SW 1271 (cell line): ENCODE measurements around the gene PEAK1.
"Not testable (repeated sequence)": the region's sequence is repeated elsewhere in the genome, so short reads cannot be mapped to it uniquely, and the experiment has no call there.

ENCODE experiments used
- DNase-seq, 2 experiments: peaks; one replicate each; lab custom pipeline; 2025; lab: John Stamatoyannopoulos, UW

PEAK1 gene

DNA sequence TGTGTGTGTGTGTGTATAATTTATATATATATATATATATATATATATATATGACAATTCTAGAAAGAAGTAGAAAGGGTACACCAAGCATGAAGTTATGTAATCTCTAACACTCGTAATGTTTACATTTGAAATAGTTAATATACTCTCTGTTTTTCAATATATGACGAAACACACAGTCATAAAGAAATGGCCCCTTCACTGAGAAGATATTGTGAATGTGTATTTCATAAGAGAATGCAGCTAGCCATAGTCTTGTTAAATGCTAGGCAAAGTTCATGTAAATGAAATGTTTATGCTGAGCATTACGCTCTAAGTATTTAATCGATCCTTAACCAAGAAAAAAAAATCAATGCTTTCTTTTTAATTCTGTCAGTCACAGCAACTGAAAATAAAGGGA, 194.3 kb downstream of the PEAK1 start:
- no peak for DNase-seq

DNA sequence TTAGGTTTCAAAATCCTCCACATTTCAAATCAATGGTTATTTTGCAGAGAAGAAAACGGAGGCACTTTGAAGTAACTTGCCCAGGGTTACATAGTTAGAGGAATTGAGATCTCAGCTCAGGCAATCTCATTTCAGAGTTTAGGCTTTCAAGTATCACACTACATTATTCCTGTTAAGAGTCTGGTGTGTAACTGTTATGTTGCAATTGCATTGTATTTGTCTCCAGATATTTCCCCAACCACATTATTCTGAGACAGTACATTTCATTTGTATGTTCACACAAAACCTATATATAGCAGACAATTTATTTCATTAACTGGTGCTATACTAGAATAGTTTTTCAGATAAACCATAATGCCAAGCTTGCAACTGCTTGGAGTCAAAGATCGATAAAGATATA, 194.8 kb downstream of the PEAK1 start:
- DNase-seq = no peak

DNA sequence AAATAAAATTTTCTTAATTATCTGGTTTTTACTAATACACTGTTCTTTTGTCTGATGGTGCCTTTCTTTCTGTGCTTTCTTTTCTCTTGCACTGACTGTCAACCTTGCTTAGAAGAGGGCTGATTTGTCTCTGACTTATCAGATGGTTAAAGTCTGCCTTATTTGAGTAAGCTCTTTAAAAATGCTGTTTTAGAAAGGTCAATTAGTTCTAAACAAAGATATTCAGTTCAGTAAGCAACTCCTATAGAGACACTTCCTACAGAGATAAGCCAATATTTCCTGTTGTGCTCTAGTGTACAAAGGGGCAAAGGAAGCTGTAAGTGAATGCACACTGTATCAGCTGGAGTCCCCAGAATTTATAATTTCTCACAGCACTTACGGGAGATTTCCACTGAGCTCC, 195.6 kb downstream of the PEAK1 start:
- DNase-seq = no peak

DNA sequence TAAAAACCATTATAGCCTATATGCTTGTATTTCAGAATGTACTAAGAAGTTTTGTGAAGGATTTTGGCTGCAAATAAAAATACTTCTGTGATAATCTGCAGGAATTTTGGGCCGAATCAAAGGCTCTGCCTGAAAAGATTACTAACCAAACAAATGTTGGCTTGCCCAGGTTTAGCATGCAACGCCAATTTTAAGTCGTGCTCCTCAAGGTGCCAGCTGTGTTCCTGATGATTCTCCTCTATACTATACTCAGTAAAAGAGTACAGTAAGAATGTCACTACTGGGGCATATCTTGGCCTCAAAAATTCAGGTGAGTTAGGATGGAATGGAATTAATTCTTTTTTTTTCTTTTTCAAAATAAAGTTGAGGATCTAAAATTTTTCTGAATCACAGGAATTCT, 198.2 kb downstream of the PEAK1 start:
- no peak for DNase-seq

DNA sequence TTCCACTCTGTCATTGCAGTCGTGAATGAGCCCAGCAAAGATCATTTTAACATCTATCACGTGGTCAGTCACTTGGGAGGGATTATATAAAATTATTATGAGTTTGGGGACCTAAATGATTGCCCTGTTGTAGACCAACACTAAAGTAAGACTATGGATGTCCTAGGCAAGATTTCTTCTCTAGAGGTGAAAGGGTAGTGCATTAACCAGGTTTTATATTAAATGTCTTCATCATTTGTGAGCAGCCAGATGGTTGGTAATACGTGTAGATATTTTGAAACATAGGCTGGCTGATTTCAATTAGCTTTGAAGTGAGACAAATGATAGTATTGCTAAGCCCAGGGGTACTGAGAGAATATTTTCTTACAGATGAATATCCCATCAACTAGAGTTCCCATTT, 198.7 kb downstream of the PEAK1 start:
- no peak for DNase-seq

DNA sequence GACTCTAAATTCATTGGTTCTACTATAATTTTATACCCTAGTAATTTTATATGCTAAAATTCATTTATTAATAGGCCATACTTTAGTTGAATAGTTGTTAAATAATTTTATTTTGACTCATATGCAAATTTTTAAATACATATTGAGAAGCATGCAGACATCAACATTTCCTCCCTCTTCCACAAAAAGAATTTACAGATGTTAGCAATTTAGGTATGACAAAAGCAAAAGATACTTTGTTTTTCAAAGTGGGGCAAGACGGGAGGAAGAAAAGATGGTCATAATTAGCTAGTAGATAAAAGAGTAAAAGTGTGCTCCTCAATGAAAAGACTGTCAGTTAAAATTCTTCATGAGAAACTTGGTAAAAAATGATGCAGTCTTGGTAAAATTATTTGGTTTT, 200.1 kb downstream of the PEAK1 start:
- no peak for DNase-seq

DNA sequence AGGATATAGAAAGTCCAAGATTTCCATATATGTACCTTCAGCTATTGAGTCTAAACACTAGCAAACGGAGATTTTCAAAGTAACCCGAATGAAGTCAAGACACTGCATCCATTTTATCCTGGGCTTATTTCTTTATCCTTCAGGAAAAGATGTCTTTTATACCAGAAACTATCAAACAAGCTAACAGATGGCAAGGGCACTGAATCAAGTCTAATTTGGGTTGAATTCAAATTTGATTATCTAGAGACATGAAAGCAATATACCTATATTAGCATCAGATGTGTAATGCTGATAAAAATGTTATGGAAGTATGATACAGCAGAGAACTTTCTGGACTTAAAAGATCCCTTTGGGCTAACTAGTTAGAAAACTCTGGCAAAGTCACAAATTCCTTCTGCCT, 210.7 kb downstream of the PEAK1 start:
- no peak for DNase-seq

DNA sequence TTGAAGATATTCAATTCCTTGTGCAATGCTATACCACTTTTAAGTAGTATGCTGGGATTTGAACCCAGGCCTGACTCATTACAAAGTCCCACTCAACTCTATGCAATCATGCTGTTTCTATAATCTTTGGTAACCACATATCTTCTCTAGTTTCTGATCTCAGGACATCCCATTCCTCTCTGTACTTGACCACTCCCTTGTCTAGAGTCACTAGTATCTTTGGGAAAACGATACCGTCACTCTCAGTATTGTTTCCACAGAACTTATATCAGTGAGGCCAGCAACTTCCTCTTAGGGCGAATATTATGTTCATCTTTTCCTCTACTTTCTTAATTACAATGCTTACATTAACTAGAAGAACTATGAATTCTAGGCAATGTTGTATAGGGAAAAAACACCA, 211.7 kb downstream of the PEAK1 start:
- no peak for DNase-seq

DNA sequence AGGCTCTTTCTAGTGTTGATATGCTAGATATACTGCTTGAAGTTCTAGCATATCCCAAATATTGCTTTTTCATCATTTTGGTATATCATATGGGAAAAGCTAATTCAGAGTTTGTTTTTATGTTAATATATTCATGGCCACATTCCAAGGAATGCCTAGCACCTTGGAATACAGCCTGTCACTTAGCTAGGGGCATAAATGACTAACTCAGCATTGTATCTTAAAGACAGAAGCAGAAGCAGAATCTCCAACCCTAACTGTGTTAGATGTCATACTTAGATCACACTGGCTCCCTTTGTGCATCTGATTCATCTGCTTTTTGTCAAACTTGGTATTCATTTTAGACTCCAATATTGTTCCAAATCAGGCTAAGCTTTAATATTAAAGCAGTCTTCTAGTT, 218.2 kb downstream of the PEAK1 start:
- DNase-seq = no peak

DNA sequence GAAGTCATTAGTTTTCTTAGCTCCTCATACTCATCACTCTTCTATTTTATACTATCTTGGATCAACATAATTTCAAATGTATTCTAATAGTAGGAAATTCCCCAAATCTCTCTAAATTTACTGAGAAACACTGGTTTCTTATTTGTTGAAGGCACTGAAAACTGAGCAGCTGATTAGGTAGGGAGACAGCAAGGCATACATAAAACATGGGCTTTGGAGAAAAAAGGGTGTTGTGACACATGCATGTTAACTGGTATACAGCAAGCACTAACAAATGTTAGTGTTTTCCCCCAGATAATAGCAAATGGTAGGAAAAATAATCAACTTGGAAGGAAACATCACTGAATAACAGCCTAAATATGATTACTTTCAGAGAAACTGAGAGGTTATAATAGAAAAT, 223.5 kb downstream of the PEAK1 start:
- no peak for DNase-seq

DNA sequence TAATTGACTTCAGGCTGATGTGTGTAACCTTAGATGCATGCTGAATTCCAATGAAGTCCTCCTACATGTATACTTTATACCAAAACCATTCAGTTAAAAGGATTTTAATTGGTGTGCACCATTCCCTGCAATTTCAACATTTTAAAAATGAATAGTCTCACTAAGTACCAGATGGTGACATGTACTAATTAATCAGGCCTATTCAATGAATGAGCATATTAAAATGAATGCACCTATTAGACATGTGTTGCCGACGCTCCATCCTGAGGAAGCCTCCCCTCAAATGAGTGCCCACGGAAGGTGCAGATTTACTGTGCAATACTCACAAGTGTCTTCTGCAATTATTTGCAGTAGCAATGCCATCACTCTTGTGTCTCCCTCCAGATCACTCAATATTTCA, 224.3 kb downstream of the PEAK1 start:
- DNase-seq = no peak

DNA sequence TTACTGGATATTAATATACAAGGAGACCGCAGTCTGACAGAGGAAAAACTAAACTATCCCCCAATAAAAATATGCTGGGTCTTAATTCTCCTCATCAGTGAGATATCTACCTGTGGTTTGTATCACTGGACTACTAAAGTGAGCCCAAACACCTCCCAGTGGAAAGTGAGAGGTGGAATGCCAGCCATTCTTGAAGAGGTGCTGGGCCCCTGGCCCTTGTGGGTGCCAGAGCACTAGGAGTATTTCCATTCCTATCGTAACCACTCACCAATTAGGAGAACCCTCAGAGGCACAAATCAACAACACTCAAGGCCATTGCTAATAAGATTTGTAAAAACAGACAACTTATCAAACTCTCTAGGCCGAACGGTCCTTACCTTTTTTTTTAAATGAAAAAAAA, 227.5 kb downstream of the PEAK1 start:
- DNase-seq = no peak

DNA sequence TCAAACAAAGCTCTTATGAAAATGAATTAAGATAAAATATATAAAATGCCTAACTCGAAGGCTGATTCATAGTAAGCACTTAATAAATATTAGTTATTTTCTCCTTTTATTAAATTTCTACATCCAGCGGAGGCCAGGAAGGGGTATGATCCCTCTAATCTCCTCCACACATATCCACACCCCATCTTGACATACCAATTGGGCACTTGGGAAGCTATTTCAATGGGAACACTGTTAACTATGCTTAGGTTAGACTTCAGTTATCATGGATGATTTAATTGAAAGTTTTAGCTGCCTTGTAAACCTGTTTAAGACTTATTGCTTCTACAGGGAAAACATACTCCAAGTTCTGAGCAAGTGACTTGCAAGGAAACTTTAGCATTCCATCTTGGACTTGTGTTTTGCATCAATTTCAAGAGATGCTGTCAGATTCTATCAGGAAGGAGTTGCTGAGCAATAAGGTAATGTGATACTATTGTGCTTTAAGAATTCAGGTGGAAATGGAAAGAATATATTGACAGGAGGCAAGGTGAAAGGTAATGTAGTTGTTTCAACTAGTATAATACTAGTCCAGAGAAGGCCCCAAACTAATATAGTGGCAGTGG, 228.6 kb downstream of the PEAK1 start:
- DNase-seq = no peak

DNA sequence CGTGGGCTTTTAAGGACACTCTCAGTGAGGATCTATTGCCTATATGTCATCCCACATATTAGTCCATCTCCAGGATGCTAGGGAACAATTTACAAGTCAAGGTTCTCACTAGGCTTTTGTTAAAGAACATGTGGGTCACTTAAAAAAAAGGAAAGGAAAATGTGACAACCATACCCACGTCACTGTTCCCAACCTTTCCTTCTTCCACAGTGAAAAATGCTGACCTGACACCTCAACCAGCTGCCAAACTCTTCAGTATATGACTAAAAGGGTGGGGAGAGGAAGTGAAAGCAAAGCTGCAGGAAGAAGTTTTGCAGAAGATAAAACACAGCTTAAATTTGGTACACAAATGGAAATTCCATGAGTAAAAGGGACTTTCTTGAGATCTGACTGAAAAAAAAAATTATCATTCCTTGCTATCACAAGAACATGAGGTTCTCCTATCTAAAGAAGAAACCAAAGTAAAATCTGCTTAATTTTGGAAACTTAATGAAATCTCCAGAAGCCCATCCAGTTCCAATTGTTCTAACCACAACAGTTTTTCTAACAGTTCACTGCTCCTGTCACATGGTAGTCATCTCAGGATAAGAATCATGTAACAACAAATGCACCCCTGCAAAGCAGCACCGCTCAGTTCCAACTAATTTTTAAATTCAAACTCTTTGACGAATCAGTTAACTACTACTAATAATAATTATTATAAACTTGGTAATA, 232.0 kb downstream of the PEAK1 start:
- no peak for DNase-seq

DNA sequence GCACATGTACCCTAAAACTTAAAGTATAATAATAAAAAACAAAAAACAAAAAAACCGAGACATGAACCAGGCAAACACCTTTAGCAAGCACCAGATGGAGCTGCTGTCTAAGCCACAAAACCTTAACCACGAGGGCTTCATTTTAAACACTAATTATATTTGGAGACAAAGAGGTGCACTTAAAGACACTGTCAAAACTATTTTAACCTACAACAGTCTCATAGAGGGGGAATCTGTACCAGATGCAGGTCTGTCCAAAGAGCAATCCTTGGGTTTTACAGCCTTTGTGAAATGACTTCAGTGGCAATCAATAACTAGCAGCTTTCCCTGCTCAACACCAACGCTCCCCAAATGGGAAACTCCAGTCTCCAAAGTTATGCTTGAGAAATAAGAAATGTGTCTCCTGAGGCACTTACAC, 233.3 kb downstream of the PEAK1 start:
- no peak for DNase-seq

DNA sequence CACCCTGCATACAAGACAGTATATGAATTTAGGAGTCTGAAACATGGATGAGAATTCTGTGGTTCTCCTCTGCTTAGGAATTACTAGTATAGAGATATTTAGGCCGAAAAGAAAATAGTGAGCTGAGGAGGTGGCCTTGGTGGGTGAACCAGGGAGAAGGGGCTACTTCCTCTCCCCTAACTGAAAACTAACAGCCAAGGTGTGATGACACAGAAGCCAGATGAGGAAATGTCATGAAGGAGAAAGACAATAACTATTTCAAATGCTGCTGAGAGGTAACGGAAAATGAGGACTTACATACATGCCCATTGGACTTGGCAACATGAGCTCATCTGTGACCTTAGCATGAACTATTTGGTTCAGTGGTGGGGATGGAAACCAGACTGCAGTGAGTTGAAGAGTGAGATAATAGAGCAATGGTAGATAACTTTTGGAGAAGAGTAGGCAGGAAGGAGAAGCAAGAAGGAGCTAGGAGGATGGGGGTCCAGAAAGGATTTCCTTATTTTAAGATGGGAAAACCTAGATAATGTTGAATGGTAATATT, 234.6 kb downstream of the PEAK1 start:
- DNase-seq = no peak

DNA sequence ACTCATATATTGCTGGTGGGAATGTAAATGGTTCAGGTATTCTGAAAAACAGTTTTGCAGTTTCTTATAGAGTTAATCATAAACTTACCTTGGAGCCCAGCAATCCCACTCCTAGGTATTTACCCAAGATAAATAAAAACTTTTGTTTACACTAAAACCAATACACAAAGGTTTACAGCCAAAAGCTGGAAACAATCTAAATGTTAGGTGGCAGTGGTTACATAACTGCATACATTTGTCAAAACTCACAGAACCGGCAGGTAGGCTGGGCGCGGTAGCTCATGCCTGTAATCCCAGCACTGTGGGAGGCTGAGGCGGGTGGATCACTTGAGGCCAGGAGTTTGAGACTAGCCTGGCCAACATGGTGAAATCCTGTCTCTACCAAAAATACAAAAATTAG, 235.6 kb downstream of the PEAK1 start:
- DNase-seq = not testable (repeated sequence)

DNA sequence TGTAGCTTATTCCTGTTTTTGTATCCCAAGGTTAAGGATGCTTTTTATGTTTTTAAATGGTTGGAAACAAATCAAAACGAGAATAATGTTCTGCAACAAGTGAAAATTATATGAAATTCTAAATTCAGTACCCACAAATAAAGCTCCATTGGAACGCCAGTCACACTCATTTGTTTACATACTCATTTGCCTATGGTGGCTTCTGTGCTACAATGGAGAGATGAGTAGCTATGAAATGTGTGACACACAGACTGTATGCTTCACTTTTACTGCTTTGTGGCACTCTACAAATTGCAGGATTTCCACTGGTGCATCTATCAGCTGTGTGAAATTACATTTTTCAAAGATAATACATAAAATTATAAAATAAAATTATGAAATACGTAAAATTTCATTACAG, 236.8 kb downstream of the PEAK1 start:
- no peak for DNase-seq

DNA sequence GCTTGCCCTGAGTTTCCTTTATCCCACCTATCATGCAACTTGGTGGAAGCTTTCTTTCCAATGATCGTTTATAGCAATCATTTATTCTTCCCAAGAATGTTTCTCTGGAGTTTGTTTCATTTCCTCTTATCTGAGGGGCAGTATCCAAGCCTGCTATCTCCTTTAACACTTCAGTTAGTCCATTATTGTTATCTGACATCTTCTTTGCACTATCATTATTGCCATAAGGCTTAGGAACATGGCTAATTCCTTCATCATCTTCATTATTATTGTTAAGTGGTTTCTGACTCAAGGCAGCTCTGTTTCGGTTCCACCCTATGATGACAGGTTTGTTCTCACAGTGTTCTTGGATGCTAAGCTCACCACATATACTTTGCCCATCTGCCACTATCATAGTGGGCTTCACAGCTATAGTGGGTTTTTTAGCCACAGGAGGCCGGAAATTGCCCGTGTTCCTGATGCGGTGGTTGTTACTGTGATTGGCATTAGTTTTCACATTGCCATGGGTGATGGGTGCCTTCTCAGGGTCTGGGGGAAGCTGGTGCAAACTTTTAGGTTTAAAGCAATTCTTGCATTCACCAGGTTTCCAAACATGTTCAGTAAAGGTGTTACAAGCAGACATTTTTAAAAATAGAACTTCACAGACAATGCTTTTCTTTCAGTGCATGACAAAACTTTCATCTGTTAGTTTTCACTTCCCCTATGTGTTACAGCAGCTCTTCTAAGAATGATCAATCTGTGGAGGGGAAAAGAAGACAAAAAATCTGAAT, 238.4 kb downstream of the PEAK1 start:
- DNase-seq = no peak

DNA sequence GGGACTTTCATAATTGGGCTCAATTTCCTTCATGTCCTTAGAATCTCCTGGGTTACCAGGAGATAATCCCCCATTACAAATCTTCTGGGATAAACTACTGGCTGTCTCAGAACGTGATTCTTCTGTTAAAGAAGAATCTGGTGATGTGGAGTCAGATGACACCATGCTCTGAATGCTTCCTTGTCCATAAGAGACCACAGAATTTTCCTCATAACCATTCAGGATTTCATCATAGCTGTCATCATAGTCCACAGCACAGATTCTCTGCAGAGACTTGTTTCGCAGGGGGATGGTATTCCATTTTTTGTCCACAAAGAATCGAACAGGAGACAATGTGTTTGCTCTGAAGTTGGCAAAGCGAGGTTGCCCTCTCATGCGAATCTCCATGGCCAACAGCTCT, 239.1 kb downstream of the PEAK1 start:
- DNase-seq = no peak

DNA sequence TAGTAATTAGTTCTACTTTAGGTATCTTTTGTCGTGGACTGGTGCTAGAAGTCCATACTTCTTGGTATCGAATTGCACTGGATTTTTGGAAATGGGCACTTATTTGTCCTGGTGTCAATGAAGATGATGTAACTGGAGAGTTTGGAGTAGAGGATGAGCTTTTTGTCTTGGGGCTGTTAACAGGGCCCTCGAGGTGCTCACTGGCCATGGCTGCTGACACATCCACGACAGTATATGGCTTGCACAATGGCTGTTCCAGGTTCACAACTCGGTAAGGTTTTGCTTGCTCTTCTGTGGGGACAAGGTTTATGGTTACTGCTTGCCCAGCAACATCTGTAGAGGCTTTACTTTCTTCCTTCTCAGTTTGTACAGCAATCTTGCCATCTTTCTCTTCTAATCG, 239.6 kb downstream of the PEAK1 start:
- no peak for DNase-seq

DNA sequence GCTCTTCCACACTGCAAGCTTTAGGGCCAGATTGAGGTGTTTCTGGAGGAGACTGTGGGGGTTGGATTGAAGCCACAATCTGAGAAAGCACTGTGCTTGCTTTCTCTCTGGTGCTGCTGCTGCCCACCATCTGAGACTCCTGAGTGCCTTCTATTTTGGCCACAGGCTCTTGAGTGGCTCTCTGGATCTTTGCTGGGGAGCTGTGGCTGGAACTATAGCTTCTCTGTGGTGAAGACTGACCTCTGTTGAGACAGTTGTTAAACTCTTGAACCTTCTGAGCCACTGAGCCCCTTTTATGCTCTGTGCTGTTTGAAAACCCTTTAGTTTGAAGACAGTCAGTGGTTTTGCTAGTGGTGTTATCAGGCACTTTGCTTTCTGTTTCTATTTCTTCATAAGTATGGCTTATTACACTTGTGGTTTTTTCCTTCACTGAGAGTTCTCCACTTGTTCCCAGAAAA, 240.3 kb downstream of the PEAK1 start:
- no peak for DNase-seq

DNA sequence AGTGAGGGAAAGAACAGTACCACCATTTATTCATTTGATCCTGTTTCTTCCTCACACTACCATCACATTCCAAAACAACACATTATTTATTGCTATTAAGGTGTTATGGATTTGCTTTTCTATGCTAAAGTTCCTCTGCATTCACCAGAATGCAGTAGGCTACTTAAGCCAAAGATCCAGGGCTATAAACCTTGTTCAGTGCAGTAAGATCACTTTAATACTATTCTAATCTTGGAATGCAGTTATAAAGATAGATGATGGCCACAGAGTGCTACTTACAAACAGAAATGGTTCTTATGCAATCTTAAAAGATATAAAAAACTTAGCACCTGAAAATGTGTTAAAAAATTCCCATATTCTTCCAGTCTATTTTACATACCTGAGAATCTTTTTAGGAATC, 241.5 kb downstream of the PEAK1 start:
- DNase-seq = no peak
